Gastrocnemius medialis (tissue), 4 donors: Measurements from ENCODE around the gene THAP7.

Source experiments
- POLR2A ChIP-seq, 2 donors: fragments of 450-650 bp; IDR thresholded peaks; one replicate each; pipeline ENCODE4 v1.6.1; 2017; ENCODE audit warnings: antibody characterized with exemption in 2 of 2, mild to moderate bottlenecking in 2 of 2, moderate library complexity in 2 of 2
- TF ChIP-seq, protein P1 (sequence below), 5 experiments: fragments of 450-650 bp in 3 of 5; fragments of 200-600 bp in 2 of 5; sonication (generic) in 2 of 5; IDR thresholded peaks in 4 of 5; conservative IDR thresholded peaks in 1 of 5; 1 replicate in 4 of 5; 2 replicates in 1 of 5; pipeline ENCODE4 v1.5.1; 2016 to 2019; ENCODE audit warnings: antibody characterized with exemption in 5 of 5, mild to moderate bottlenecking in 3 of 5, moderate library complexity in 3 of 5

DNA sequence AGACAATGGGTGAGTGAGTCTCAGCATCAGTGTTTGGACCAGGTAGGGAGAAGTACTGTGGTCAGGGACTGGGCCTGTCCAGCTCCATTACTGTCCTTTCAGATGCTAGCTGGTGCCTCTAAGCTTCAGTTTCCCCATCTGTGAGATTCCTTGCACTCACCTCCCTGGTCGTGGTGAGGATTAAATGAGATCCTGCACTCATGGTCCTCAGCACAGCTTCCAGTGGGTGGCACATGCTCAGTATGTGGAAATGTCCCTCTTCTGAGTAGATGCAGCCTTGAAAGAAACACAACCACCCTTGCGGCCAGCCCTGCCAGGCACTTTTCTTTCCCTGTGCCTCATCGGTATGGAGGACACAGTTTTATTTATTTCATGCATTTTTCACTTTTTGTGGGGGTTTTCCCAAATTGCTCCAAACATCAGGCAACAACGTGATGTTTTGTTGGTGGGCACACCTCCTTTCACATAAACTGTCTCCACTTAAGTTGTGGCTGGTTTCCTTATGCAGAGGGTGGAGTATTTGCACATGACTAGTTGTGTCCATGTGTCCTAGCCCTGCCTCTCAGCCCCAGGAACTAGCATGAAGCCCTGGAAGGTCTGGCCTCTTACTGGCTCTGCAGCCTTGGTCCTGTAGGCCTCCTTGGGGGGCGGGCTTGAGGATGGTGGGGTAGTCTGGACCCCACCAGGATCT lies 18.7 kb downstream of the THAP7 start:
- TF ChIP-seq, protein P1, sequence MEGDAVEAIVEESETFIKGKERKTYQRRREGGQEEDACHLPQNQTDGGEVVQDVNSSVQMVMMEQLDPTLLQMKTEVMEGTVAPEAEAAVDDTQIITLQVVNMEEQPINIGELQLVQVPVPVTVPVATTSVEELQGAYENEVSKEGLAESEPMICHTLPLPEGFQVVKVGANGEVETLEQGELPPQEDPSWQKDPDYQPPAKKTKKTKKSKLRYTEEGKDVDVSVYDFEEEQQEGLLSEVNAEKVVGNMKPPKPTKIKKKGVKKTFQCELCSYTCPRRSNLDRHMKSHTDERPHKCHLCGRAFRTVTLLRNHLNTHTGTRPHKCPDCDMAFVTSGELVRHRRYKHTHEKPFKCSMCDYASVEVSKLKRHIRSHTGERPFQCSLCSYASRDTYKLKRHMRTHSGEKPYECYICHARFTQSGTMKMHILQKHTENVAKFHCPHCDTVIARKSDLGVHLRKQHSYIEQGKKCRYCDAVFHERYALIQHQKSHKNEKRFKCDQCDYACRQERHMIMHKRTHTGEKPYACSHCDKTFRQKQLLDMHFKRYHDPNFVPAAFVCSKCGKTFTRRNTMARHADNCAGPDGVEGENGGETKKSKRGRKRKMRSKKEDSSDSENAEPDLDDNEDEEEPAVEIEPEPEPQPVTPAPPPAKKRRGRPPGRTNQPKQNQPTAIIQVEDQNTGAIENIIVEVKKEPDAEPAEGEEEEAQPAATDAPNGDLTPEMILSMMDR (IDR thresholded peaks at IDR 0.05 in 4 of 5, conservative IDR thresholded peaks at IDR 0.05 in 1 of 5), result no peak
- no peak for TF ChIP-seq POLR2A (IDR thresholded peaks at IDR 0.05)
